NCI-H2196 treated with DMSO at 0.1 percent for 48 hours (cell line): ENCODE measurements around the gene PGD.

Experiments used
- DNase-seq: peaks from one replicate; lab custom pipeline; 2025; ENCODE audit not compliant: unreplicated experiment; lab: John Stamatoyannopoulos, UW

Gene PGD

GRCh38 chr1:10398734-10399443 is at the start of gene PGD:
TSS of gene PGD (plus strand) at chr1:10399064. CDS start at chr1:10399118, 54 bp downstream.
- DNase-seq, result peak; percentile 99

DNA sequence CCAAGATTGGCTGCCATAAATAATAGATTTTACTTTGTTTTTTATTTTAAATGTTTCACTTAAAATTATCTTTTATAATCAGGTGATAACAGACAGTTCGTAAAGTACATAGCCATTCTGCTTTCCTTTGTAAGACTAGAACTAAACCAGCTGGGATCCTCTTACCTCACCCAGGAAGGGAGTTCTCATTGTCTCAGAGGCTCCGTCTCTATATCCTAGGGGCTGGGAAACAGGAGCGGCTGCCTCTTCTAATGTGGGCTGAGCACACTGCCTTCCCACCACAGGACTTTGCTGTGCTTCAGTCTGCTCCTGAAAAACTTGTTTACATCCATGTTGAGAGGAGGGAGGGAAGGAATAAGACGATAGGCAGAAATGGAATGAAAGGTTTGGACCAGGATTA is 45.6 kb upstream of the PGD start:
- DNase-seq, result no peak

DNA sequence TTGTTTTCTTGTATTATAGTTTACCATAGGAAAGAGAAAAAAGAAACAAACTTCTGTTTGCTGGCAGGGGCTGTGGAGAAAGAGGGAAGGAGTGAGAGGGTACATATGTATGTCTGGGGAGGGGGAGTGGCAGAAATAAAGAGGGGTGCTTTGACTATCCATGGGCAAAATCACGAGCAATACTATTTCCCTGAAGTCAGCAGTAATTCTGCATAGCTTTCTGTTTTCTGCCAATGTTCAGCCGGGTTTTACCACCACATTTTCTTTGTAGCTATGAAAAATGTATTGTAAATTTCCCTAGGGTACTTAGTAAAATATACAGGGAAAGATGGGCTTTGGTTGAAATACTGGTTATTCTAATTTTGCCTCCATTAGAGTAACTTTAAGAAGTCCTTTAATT is 45.2 kb upstream of the PGD start:
- DNase-seq, result no peak

DNA sequence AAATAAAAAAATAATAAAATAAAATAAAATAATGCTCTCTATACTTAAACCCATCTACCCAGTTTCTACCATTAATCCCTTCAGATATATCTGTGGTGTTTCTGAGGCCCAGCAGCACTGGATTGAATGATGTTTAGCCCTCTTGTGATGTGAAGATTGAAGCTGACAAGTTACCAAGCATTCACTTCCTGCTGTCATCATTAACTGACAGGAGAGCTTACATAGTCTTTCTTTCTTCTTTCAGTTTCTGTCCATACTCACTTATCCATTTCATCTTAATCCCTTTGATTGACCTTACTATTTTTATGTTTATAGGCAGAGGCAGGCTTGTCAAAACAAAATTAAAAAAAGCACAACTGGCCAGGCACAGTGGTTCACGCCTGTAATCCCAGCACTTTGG is 38.8 kb upstream of the PGD start:
- DNase-seq, result no peak

DNA sequence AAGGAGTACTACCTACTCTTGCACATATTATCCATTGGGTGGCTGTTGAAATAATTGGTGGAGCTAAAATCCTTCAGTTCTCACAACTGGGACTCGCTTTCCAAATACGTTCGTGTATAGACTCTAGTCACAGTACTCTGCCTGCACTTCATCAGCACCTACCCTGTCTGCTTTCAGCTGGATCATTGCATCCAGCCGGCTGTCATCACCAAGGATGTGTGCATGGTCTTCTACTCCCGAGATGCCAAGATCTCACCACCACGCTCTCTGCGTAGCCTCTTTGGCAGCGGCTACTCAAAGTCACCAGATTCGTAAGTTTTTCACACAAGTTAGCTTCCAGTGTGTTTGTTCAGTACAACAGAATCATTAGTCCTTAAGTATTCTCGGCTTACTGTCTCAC is 37.3 kb upstream of the PGD start:
- DNase-seq, result no peak

DNA sequence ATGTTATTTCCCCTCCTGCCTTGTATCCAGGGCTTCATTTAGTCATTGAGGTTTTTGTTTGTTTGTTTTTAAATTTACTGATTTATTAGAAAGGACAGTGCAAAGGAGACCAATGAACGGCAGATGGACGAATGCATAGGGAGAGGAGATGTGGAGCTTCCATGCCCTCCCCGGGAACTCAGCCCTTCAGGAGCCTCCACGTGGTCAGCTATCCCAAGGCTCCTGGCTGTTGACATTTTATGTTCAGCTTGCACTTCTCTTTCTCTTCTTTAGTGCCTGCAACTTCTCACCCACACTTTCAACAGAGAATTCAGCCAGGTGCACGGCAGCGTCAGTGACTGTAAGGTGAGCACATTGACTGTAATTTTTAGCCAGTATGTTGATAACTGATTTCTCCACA is 30.7 kb upstream of the PGD start:
- no peak for DNase-seq

DNA sequence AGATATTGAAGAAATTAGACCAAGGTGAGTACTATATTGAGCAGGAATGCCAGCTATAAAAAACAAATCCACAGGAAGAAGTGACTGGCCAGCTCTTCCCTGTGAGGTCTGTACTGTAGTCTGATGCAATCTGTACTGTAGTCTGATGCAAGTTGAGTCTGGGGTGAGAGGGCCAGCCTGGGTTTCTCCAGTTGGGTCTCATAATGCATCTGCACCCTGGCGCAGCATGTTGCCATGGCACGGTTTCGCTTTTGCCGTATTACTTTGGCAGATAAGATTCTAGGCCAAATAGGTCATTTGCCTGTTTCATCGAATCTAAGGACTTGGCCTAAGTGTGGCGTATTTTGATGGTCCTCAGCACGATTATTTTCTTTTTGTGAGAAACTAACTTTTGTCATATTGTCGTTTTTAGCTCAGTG is 24.4 kb upstream of the PGD start:
- DNase-seq, result no peak

DNA sequence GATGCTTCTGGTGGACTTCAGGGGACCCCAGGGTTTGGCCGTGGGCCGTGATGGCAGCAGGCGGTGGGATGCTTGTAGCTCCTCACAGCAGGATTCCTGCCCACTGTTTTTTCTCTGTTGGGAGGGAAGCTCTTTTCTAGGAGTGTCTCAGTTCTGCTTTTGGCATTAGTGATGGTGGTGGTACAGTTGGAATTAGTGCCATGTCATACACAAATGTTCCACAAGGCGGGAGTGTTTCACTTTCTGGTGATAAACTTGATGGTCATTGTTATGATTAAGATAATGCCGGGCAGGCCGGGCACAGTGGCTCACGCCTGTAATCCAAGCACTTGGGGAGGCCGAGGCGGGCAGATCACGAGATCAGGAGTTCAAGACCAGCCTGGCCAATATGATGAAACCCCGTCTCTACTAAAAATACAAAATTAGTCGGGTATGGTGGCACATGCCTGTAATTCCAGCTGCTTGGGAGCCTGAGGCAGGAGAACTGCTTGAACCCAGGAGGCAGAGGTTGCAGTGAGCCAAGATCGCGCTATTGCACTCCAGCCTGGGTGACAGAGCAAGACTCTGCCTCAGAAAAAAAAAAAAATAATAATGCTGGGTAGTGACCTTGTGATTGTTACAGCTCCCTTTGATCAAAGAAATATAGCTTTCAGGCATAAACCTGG is 21.4 kb upstream of the PGD start:
- DNase-seq, result peak; percentile 19

DNA sequence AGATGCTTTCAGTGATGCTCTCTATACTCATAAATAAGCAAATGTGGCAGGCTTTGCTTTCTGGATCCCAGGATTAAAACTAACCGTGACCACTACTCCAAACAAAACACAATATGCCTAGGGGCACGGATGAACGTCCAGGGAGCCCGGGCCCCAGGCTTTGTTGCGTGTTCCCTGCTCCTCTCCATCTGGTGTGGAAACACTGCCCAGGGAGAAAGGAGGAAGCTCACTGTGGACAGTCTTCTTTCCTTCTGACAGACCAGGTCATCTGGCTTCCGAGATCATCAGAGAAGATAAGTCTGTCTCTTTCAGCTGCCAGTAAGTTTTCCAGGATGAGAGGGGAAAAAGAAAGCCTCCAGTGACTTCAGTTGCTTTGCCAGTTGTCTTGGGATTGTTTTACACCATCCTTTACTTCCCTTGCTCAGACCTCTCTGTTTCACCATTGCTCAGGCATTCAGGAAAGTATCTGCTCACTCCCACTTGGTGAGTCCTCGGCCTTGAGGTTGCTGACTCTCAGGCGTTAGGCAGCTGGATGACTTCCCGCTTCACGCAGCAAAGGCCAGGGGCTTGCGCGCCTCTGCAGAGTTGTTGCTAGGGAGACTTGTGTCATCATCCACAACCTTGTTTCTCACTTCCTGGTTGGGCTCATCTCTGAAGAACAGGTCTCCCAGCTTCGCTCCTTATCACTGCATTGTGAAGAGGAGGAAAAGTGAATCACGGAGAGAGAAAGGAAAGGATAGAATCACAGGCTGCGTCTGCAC is 20.6 kb upstream of the PGD start:
- DNase-seq, result no peak

DNA sequence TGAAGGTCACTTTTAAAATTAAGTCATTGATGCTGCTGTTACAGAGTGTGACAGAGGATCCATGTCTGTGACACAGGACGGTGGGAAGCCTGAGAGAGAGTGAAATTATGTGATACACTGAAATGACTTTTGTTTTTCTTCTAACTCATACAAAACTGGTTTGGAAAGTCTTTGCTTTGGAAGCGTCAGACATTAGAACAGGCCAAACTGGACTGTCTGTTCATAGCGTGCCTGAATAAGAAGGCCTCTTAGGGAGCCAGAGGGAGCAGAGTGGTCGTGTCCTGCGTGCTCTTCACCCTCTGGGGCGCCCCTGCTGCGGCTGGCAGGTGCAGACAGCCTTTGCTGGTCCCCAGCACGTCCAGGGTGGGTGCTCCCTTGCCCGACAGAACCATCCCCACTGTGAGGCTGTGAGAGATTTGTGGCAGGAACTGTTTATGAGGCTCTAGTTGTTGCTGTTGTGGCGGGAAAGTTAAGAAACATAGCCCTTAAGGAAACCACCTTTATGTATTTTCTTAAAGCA is 19.7 kb upstream of the PGD start:
- no peak for DNase-seq

DNA sequence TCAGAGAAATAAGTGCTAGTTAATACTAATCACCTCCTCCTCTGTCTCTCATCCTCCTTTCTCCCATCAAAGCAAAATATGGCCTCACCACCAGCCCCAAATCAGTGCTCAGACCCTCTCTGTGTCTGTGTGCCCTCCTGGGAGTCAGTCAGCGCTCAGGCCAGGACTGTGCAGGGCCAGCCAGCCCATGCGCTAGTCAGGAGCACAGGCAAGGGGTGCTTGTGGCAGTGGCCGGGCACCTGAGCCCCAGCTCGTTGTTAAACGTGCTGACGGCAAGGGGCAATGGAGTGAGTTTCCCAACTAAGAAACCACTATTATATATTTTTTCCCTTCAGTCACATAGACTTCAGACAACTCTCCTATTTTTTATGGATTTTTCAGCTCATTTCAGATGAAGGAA is 19.2 kb upstream of the PGD start:
- no peak for DNase-seq

- no peak for DNase-seq
Measured at GRCh38 chr1:10380594-10381275, 18.1 kb upstream of the PGD start.

DNA sequence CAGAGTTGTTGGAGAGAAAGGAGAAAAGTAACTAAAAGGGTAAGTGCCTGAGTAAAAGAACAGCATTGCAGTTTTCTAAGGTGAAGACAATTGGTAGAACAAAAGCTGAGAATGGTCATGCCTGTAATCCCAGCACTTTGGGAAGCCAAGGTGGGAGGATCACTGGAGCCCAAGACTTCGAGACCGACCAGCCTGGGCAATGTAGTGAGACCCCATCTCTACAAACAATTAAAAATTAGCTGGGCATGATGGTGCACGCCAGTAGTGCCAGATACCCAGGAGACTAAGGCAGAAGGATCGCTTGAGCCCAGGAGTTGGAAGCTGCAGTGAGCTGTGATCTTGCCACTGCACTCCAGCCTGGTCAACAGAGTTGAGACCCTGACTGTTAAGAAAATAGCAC is 15.2 kb upstream of the PGD start:
- DNase-seq, result no peak

- no peak for DNase-seq
Measured at GRCh38 chr1:10384219-10384618, 14.6 kb upstream of the PGD start.

GRCh38 chr1:10386761-10387676 is 11.8 kb upstream of the PGD start:
- no peak for DNase-seq

DNA sequence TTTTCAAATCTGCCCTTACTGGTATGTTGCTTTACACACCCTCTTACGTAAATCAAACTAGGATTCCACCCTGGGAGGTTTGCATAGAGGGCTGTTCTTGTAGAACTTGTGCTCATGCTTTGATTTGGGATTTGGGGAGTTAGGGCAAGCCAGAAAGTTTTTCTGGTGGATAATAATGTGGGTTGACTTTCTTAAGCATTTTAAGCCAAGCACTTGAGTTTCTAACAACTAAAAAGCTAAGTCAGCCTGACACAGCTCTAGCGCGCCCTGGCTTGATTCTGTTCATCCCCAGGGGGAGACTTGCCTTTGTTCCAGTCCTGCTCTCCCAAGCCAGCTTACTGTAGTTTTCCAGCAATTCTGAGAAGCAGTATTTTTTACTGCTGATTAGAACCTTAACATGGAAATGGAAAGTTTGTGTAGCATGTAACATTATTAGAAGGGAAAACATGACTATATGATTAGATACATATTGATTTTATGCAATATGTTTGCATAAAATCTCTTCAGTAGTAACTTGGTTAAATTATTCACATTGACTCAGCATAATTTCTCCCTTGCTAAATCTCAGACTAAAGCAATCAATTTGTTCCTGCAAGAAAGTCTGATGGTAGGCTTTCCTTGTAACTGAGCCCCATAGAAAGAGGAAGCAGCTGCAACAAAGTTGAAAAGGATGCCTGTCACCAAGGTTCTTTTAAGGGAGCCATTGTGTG is 11.0 kb upstream of the PGD start:
- no peak for DNase-seq

DNA sequence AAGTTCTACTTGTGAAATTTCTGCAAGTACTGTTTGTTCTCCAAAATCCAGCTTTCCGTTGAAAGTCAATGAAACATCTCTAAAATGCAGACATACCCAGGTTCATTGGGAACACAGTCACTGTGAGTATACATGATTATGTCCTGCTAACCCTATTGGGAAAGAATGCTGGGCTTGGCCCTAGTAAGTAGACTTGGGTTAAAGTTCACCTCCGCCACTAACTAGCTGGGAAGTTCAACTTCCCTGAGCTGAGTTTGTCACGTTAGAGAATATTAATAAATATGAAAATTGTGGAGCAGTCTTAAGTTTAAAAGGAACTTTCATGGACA is 10.5 kb upstream of the PGD start:
- DNase-seq, result no peak

DNA sequence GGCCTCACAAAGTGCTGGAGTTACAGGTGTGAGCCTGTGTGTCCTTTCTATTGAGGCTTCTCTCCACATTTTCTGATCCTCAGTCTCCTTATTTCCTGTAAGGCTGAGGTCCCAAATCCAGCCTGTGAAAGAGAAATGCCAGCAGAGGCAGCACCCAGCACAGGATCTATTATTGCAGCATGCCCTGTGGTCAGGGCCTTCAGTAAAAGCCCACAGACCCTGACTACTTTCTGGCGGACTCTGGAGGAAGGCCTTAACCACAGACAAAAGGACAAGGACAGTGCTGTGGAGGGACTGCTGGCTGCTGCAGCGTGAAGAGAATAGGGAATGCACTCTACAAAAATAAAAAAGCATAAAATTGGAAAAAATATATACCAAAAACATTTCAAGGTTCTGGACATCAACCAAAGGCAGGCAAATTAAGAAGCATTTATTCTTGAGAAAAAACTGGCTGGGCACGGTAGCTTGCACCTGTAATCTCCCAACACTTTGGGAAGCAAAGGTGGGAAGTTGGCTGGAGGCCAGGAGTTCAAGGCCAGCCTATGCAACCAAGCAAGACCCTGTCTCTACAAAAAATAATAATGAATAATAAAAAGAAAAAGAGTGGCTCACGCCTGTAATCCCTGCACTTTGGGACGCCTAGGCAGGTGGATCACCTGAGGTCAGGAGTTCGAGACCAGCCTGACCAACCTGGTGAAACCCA is 9.4 kb upstream of the PGD start:
- DNase-seq, result no peak

DNA sequence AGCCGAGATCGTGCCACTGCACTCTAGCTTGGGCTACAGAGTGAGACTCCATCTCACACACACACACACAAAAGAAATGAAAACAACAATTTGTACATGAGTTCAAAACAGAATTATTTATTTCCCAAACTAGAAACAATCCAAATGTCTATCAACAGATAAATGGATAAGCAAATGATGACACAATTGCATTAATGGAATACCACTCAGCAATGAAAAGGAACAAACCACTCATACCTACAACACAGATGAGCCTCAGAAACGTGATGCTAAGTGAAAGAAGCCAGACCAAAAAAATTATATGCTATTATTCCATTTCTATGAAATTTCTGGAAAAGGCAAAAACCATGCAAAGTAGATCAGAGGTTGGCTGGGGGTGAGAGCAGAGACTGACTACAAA is 2.0 kb upstream of the PGD start:
- no peak for DNase-seq
